Activated T-cell treated with anti-CD3 and anti-CD28 coated beads, Interleukin-2, amount 50 U/mL, for 4 hours (primary cell): ENCODE measurements around the gene GLRA1. TPM values are rescaled to one million over a fixed set of nuclear protein-coding genes. Genes with fewer than 3 reads are reported as not detected.

Experiments used
- ATAC-seq, 2 donors: fragments of 200-7000 bp; cut with Tn5 transposase; one replicate each; pipeline ENCODE4 v1.10.0; 2021
- DNase-seq: peaks from one replicate; pipeline ENCODE4 v3.0.0-alpha.2; 2020
- H3K27me3 Mint-ChIP-seq: one replicate; pipeline ENCODE4 v1.8.0; 2021; ENCODE audit warnings: low read depth, mixed read lengths
- H3K36me3 Mint-ChIP-seq: one replicate; pipeline ENCODE4 v1.8.0; 2022; ENCODE audit warnings: mixed read lengths; ENCODE audit not compliant: insufficient read depth
- H3K4me1 Mint-ChIP-seq: one replicate; pipeline ENCODE4 v1.8.0; 2021; ENCODE audit warnings: low read depth, mixed read lengths
- H3K4me3 Mint-ChIP-seq: one replicate; pipeline ENCODE4 v1.8.0; 2021; ENCODE audit warnings: mild to moderate bottlenecking, moderate library complexity, mixed read lengths
- H3K9me3 Mint-ChIP-seq: one replicate; pipeline ENCODE4 v1.8.0; 2021; ENCODE audit warnings: mixed read lengths
- total RNA-seq, 3 donors: library from RNA; stranded (reverse); gene quantifications; one replicate each; pipeline ENCODE4 v1.2.1, GENCODE V29; 2021

The GLRA1 gene
- total RNA-seq, 3 donors from 2014 or later: not detected

DNA sequence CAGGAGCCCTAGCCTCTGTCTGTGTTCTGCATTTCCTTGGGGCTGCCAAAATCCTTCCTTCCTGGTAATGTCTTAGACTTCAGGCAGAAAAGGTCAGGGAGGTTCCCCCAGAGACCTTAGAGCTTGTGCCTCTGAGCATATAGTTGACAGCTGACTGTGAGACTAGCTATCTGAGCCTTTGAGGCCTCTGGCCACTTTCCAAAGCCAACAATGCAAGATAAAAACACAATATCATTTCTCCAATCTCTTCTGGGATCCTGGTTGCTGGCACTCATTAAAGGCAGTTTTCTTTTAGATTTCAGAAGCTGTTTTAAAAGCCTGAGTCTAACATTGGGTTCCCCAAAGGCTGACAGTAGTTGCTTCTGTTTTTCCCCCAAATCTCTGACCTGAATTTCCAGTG is 13.2 kb upstream of the GLRA1 start:
- H3K36me3 Mint-ChIP-seq: no peaks in the 10 kb centered on the region
- H3K27me3 Mint-ChIP-seq: peaks cover 3% of the 10 kb centered on the region
- ATAC-seq (no peak), DNase-seq (no peak)
- H3K9me3 Mint-ChIP-seq: peaks cover 12% of the 10 kb centered on the region
- H3K4me3 Mint-ChIP-seq: no peak overlapping the region
- no peaks in the 10 kb centered on the region for H3K4me1 Mint-ChIP-seq

DNA sequence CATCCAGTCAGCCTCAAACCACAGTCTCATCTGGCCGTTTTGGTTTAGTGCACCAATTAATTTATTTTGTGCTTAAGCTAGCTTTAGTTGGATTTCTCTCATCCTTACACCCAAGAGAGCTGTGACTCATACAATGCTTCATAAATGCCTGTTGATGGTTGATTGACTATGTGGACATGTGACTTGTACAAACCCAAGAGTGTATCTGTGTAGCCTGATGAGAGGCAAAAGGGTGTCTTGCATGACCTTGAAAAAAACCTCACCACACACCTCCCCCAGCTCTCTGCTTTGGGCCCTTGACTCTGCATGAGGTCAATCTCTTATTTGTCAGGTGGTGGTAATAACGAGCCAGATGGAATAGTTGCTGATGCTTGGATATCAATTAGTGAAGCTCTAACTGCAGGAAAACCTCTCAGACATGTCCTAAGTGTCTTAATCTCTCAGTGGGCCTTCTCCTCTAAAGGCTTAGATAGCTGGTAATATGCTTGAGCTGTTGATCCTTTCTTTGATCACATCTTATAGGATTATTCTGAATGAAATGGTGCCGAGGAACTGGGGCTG is 10.6 kb upstream of the GLRA1 start:
- Mint-ChIP-seq H3K27me3 (peaks cover 3% of the 10 kb centered on the region), H3K9me3 (peaks cover 34% of the 10 kb centered on the region), H3K4me1 (no peaks in the 10 kb centered on the region), H3K4me3 (no peak overlapping the region), H3K36me3 (no peaks in the 10 kb centered on the region)
- DNase-seq (no peak), ATAC-seq (no peak)

DNA sequence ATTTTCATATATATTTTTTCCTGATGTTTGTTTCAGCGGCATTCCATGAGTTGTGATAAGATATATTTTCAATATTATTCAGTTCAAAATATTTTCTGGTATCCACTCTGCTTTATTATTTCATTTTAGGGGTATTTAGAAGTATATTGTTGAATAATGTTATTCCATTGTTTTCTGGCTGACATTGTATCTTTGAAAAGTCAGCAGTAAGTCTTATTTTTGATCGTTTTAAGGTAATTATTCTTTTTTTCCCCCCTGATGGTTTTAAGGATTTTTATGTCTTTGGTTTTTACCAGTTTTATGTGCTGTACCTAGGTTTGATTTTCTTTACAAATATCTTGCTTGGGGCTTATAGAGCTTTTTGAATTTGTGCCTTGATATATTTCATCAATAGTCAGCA is 6.6 kb upstream of the GLRA1 start:
- no peak overlapping the region for H3K4me3 Mint-ChIP-seq
- DNase-seq (no peak), ATAC-seq (no peak)
- H3K4me1 Mint-ChIP-seq: no peaks in the 10 kb centered on the region
- no peaks in the 10 kb centered on the region for H3K36me3 Mint-ChIP-seq
- H3K9me3 Mint-ChIP-seq: peaks cover 34% of the 10 kb centered on the region
- peaks cover 12% of the 10 kb centered on the region for H3K27me3 Mint-ChIP-seq

DNA sequence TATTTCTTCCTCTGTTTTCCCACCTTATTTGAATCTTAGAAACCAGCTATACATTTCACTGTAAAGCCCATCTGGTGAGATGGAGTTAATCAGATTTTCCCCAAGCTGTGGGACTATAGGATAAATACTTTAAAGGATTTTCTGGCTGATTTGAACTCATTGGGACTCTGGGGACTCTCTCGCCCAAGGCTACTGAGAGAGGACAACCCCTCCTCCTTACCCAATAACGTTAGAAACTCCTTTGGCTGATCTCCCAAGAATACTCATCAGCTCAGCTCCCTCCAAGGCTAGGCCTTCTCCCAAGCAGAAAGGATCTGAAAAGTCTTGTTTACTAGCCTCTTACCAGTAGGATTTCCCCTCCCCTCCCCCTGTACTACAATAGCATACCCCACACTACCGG is 1.5 kb upstream of the GLRA1 start:
- peaks cover 42% of the 10 kb centered on the region for H3K27me3 Mint-ChIP-seq
- DNase-seq (no peak), ATAC-seq (no peak)
- no peaks in the 10 kb centered on the region for H3K4me1 Mint-ChIP-seq
- H3K4me3 Mint-ChIP-seq: no peak overlapping the region
- no peaks in the 10 kb centered on the region for H3K36me3 Mint-ChIP-seq
- H3K9me3 Mint-ChIP-seq: peaks cover 5% of the 10 kb centered on the region

DNA sequence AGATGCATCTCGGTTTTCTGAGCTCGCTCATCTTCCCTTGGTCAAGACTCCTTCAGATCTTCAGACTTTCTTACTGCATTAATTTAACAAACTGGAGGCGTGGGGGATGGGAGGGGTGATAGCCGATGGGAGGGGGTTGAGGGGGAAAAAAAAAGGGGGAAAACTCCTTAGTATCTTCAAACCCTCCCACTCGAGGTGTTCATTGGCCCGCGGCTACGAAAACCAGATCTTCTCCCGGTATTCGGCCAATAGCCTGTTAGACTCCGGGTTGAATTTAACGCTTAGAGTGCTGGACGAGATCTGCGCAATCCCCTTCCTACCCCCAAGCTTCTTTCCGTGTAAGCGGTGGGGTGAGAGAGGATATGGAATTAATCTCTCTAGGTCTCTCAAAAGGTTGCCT is 689 bp upstream of the GLRA1 start:
- Mint-ChIP-seq H3K36me3 (no peaks in the 10 kb centered on the region), H3K27me3 (peaks cover 42% of the 10 kb centered on the region), H3K9me3 (peaks cover under 1% of the 10 kb centered on the region), H3K4me3 (no peak overlapping the region), H3K4me1 (no peaks in the 10 kb centered on the region)
- no peak for DNase-seq
- ATAC-seq: no peak

DNA sequence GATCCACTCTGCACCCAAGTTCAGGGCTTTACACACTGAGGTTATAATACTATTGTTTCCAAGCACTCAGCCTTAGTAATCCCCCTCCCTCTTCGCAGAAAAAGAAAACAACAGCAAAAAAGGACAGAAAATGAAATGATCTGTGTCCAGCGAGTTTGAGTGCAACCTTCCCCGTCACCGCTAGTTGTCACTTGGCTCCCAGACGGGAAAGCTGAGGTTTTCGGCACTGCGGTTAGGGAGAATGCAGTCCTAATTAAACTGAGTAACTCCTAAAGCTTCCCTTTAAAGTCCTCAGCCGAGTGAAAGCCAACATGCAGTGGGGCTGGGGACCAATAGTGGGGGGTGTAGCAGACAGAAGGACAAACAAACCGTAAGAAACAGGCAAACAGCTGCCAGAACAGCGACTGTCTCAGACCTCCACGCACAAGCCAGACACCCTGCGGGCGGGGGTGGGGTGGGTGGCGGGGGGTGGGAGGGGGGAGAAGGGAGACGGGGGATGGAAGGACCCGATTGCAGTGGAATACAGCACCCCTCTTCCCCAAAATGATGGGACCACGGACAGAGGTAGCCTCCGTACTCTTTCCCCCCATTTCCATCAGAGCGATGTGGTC is 680 bp downstream of the GLRA1 start:
- no peak for ATAC-seq
- Mint-ChIP-seq H3K27me3 (peaks cover 42% of the 10 kb centered on the region), H3K9me3 (no peaks in the 10 kb centered on the region), H3K4me3 (no peak overlapping the region), H3K36me3 (no peaks in the 10 kb centered on the region), H3K4me1 (no peaks in the 10 kb centered on the region)
- no peak for DNase-seq

DNA sequence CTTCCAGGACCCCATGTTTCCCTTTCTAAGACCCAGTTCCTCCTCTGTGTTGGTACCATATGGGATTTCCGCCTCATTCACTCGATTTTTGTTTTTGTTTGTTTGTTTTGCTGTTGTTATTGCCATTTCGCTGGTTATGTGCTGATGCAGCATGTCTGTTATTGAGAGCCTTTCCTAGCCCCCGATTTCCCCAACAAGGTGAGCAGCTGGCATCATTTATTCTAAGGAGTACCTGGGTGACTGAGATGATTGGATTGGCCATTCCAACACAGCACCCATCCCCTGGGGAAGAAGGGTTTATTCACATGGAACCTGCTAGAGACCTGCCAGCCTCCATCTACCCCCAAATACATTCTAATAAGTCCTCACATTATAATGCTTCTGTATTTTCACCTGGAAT is 2.7 kb downstream of the GLRA1 start:
- Mint-ChIP-seq H3K9me3 (no peaks in the 10 kb centered on the region), H3K27me3 (peaks cover 35% of the 10 kb centered on the region), H3K4me3 (no peak overlapping the region), H3K36me3 (no peaks in the 10 kb centered on the region), H3K4me1 (no peaks in the 10 kb centered on the region)
- no peak for DNase-seq
- no peak for ATAC-seq

DNA sequence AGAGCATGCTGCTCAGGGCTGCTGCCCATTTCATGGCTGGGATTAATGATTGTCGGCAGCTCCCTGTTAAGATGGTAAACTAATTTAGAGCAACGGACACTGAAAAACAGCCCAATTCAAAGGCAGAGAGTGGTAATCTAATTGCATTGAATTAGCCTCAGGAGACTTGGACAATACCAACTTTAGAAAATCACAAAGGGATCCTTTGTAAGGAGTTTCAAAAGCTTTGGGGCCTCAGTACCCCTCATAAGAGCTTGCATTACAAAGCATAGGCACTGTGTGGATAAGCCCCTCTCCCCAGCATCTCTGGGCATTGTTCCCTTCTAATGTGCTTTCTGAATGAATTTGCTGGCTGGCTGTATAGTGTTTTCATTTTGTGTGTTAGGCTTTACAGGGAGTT is 6.7 kb downstream of the GLRA1 start:
- ATAC-seq: no peak
- H3K27me3 Mint-ChIP-seq: peaks cover 13% of the 10 kb centered on the region
- H3K36me3 Mint-ChIP-seq: no peaks in the 10 kb centered on the region
- H3K4me1 Mint-ChIP-seq: no peaks in the 10 kb centered on the region
- no peak for DNase-seq
- H3K4me3 Mint-ChIP-seq: no peak overlapping the region
- no peaks in the 10 kb centered on the region for H3K9me3 Mint-ChIP-seq

DNA sequence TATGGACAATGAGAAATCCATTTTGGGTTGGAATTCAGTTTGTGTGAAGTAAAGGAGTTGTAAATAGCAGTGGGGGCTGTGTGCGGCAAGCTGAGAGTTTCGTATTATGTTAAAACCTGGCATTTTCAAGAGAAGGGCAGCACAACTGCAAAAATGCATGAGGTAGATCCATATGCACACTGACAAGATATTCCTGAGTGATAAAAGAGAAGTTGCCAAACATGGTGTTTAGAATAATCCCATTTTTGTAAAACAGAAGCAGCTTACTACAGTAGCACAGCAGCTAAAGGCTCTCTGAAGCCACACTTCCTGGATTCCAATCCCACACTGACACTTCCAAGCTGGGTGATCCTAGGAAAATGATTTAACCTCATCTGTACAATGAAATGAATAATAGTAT is 11.2 kb downstream of the GLRA1 start:
- ATAC-seq (no peak), DNase-seq (no peak)
- Mint-ChIP-seq H3K9me3 (no peaks in the 10 kb centered on the region), H3K4me3 (no peak overlapping the region), H3K4me1 (no peaks in the 10 kb centered on the region), H3K36me3 (no peaks in the 10 kb centered on the region), H3K27me3 (peaks cover 5% of the 10 kb centered on the region)

DNA sequence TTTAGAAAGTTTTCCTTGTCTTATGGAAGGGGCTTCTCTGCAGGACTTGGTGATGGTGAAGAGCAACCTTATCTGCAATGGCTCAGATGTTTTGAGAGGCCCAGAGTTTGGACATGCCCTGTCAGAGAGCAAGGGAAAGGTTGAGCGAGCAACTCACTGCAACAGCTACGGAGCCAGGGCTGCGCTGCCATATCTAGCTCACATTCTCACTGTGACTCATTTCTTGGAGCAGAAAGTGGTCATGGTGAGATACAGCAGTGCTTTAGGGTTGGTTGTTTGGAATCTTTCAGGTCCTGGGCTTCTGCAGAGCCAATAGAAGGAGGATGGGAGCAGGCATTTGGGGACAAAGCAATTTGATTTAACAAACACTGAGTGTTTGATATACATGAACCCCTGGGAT is 12.3 kb downstream of the GLRA1 start:
- DNase-seq (no peak), ATAC-seq (no peak)
- Mint-ChIP-seq H3K27me3 (peaks cover 5% of the 10 kb centered on the region), H3K9me3 (no peaks in the 10 kb centered on the region), H3K4me3 (no peak overlapping the region), H3K36me3 (no peaks in the 10 kb centered on the region), H3K4me1 (no peaks in the 10 kb centered on the region)

DNA sequence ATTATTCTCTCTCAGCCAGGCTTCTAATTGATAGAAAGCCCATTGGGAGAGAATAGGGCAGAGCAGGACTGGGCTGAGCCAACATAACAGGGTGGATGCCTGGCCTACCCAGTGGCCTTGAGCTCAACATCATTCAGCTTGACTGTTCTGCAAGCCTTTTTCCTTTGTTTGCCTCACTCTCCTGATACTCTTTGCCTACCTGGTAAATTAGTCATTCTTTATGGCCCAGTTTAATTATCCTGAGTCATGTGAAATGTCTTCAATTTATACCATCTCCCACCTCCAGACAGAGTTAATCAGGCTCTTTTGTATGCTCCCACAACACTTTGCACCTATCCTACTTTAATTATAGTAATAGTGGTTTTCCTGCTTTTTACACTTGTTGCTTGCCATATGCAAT is 13.6 kb downstream of the GLRA1 start:
- H3K36me3 Mint-ChIP-seq: no peaks in the 10 kb centered on the region
- H3K9me3 Mint-ChIP-seq: no peaks in the 10 kb centered on the region
- no peak overlapping the region for H3K4me3 Mint-ChIP-seq
- ATAC-seq (no peak), DNase-seq (no peak)
- H3K27me3 Mint-ChIP-seq: peaks cover 8% of the 10 kb centered on the region
- no peaks in the 10 kb centered on the region for H3K4me1 Mint-ChIP-seq

DNA sequence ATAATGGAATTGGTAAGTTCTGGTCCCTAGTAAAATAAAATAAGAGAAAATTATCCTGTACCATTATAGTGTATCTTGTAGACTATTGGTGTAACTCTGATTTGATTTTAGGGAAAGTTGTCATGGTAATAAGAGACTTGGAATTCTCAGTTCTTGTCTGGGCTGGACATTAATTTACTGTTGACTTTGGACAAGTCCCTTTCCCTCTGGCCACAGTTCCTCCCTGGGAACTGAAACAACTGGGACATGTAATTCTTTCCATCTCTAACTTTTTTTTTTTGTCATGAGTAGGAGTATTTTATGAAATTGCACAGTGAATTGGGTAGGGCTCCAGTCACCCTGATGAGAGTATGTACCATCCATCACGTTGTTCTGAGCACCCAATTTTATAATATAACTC is 15.0 kb downstream of the GLRA1 start:
- ATAC-seq: no peak
- Mint-ChIP-seq H3K4me1 (no peaks in the 10 kb centered on the region), H3K27me3 (peaks cover 8% of the 10 kb centered on the region), H3K36me3 (no peaks in the 10 kb centered on the region), H3K4me3 (no peak overlapping the region), H3K9me3 (no peaks in the 10 kb centered on the region)
- DNase-seq: no peak

DNA sequence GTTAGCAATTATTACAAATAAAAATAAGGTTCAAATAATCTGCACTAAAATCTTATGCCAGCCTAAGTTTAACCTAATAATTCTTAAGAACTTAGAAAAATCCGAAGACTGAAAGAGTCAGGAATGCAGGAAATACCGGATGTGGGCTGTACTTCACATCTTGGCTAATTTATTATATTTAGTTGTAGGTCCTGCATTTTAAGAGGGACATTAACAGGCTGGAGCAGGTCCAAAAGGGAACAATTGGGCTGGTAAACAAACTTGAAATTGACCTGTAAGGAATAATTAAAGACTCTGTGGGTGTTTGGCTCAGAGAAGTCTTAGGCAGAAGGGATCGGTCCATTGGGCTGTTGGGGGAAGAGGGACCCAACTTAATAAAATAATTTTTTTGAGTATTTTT is 18.4 kb downstream of the GLRA1 start:
- ATAC-seq (no peak), DNase-seq (no peak)
- H3K4me1 Mint-ChIP-seq: no peaks in the 10 kb centered on the region
- H3K4me3 Mint-ChIP-seq: no peak overlapping the region
- no peaks in the 10 kb centered on the region for H3K9me3 Mint-ChIP-seq
- H3K27me3 Mint-ChIP-seq: peaks cover 7% of the 10 kb centered on the region
- H3K36me3 Mint-ChIP-seq: no peaks in the 10 kb centered on the region

DNA sequence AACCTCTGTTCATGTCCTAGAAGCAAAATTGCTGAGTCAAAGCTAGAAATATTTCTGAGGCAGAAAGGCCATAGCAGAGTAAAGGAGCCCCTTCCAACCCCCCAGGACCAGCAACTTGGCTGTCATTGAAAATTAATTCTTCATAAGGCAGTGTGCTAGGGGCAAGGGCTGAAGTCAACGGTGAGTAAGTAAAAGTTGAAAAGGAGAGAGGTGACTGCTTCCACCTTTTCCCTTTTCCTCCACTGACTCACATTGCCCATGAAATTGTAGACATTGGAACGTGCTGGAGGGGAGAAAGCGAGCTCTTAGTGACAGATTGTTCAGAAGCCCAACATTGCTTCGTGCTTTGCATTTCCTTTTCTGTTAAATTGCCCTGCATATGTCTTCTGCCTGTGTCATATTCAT is 19.1 kb downstream of the GLRA1 start:
- Mint-ChIP-seq H3K4me3 (no peak overlapping the region), H3K9me3 (no peaks in the 10 kb centered on the region), H3K36me3 (no peaks in the 10 kb centered on the region), H3K27me3 (peaks cover 7% of the 10 kb centered on the region), H3K4me1 (no peaks in the 10 kb centered on the region)
- ATAC-seq (no peak), DNase-seq (no peak)

DNA sequence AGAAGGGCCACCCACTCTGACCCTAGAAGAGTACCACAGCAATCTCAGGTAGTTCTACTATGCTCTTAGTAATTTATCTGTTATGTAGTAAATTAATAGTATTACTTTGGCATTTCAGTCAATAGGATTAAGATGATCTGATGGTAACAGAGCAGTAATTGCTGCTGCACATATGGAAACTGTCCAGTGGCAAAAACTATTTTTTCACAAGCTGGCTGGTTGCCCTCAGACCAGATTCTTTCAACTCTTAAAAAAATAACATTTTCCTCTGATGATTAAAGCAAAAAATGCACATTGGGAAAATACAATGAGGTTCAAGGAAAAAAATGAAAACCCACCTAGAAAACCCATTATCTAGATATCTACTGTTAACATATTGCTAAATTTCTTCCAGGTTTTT is 19.7 kb downstream of the GLRA1 start:
- ATAC-seq (no peak), DNase-seq (no peak)
- Mint-ChIP-seq H3K4me1 (no peaks in the 10 kb centered on the region), H3K4me3 (no peak overlapping the region), H3K27me3 (peaks cover 7% of the 10 kb centered on the region), H3K36me3 (no peaks in the 10 kb centered on the region), H3K9me3 (no peaks in the 10 kb centered on the region)

DNA sequence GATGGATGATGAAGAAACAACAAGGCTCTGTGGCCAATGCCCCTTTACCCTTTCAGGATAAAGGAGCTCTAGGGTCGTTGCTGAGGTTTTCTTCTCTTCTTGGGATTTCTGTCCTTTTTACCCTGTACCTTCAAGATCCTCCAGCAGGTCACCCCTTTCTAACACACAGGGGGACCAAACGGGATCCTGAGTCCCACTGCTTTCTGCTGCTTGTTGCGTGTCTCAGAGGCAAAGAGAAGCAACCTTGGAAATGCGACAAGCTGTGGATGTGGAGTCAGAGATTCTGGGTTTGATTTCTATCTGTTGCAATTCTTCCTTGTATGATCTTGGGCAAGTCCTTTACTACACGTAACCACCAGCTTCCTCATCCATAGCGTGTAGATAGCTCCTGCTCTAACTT is 20.5 kb downstream of the GLRA1 start:
- no peak for DNase-seq
- Mint-ChIP-seq H3K9me3 (no peaks in the 10 kb centered on the region), H3K4me1 (no peaks in the 10 kb centered on the region), H3K27me3 (peaks cover 7% of the 10 kb centered on the region), H3K36me3 (no peaks in the 10 kb centered on the region), H3K4me3 (no peak overlapping the region)
- ATAC-seq: no peak
